Measurements from ENCODE around the gene STAC2. TPM values are rescaled to one million over a fixed set of nuclear protein-coding genes. Genes with fewer than 3 reads are reported as not detected.
A peak's percentile ranks its signal among the peaks of the same experiment; 100 is the strongest.

STAC2 gene
- polyA plus RNA-seq, 3 donors = not detected

GRCh38 chr17:39171933-39172332 lies 53.8 kb downstream of the STAC2 start:
- H3K4me3 Mint-ChIP-seq = no peak overlapping the region
- peaks cover 0 to 7% (median 3%) of the 10 kb centered on the region in 7 donors for H3K9me3 Mint-ChIP-seq
- peak overlapping the region in 1 of 7 donors; percentile 35 for H3K27ac Mint-ChIP-seq
- intact Hi-C loops (cut with micrococcal nuclease) = no loop called here
- H3K36me3 Mint-ChIP-seq = peaks cover 8 to 10% of the 10 kb centered on the region in 2 donors
- peaks cover 53% of the 10 kb centered on the region for H3K4me1 Mint-ChIP-seq
- H3K9me3 ChIP-seq (replicated peaks in 1 of 2; ENCODE audit: control insufficient read depth in 1 of 2, insufficient read depth in 1 of 2, low read length in 2 of 2) = no peaks in the 10 kb centered on the region
- no peak for TF ChIP-seq CTCF (IDR thresholded peaks at IDR 0.05)
- no peak overlapping the region for H3K4me2 ChIP-seq (replicated peaks; ENCODE audit: extremely low read depth, low read length, poor library complexity, severe bottlenecking)
- H3K79me2 ChIP-seq (ENCODE audit: insufficient read depth, low read length) = no peaks in the 10 kb centered on the region
- H3K27me3 ChIP-seq (ENCODE audit: control insufficient read depth in 2 of 2, insufficient read depth in 2 of 2, low read length in 2 of 2) = no peaks in the 10 kb centered on the region
- peaks cover under 1 to 5% of the 10 kb centered on the region in 2 donors for H3K36me3 ChIP-seq (replicated peaks in 1 of 2; ENCODE audit: control insufficient read depth in 1 of 2, insufficient read depth in 2 of 2, low read length in 2 of 2)
- 96% methylated on average over 5 of the region's 5 CpGs for WGBS (ENCODE audit: insufficient coverage)
- H3K9ac ChIP-seq (ENCODE audit: insufficient read depth, low read length, poor library complexity, severe bottlenecking) = no peak overlapping the region
- peaks cover 36 to 49% of the 10 kb centered on the region in 2 donors for H3K4me1 ChIP-seq (ENCODE audit: control insufficient read depth in 1 of 2, insufficient read depth in 2 of 2, low read length in 2 of 2)
- H4K20me1 ChIP-seq (ENCODE audit: insufficient read depth, low read length) = no peaks in the 10 kb centered on the region
- H3K27me3 Mint-ChIP-seq (ENCODE audit: low read depth in 3 of 3) = peaks cover 2 to 8% (median 6%) of the 10 kb centered on the region in 3 donors
- no peak overlapping the region for H3K27ac ChIP-seq (ENCODE audit: low read depth in 1 of 2, low read length in 2 of 2)
- no peak overlapping the region for H2AFZ ChIP-seq (ENCODE audit: insufficient read depth, low read depth, low read length, poor library complexity, severe bottlenecking)
- no peak for DNase-seq
- H3K4me3 ChIP-seq (replicated peaks in 1 of 3; ENCODE audit: low read depth in 2 of 3, low read length in 3 of 3) = no peak overlapping the region

GRCh38 chr17:39170558-39170957 lies 55.2 kb downstream of the STAC2 start:
- intact Hi-C loops (cut with micrococcal nuclease) = no loop called here
- H3K36me3 Mint-ChIP-seq = no peaks in the 10 kb centered on the region
- no peak for DNase-seq
- Histone ChIP-seq H2AFZ (ENCODE audit: insufficient read depth, low read depth, low read length, poor library complexity, severe bottlenecking) (no peak overlapping the region), H3K9ac (ENCODE audit: insufficient read depth, low read length, poor library complexity, severe bottlenecking) (no peak overlapping the region), H3K4me3 (replicated peaks in 1 of 3; ENCODE audit: low read depth in 2 of 3, low read length in 3 of 3) (no peak overlapping the region), H3K27me3 (ENCODE audit: control insufficient read depth in 2 of 2, insufficient read depth in 2 of 2, low read length in 2 of 2) (no peaks in the 10 kb centered on the region), H3K27ac (ENCODE audit: low read depth in 1 of 2, low read length in 2 of 2) (no peak overlapping the region), H4K20me1 (ENCODE audit: insufficient read depth, low read length) (no peaks in the 10 kb centered on the region), H3K79me2 (ENCODE audit: insufficient read depth, low read length) (peaks cover 7% of the 10 kb centered on the region), H3K9me3 (replicated peaks in 1 of 2; ENCODE audit: control insufficient read depth in 1 of 2, insufficient read depth in 1 of 2, low read length in 2 of 2) (no peaks in the 10 kb centered on the region), H3K4me2 (replicated peaks; ENCODE audit: extremely low read depth, low read length, poor library complexity, severe bottlenecking) (no peak overlapping the region), H3K36me3 (replicated peaks in 1 of 2; ENCODE audit: control insufficient read depth in 1 of 2, insufficient read depth in 2 of 2, low read length in 2 of 2) (no peaks in the 10 kb centered on the region), H3K4me1 (ENCODE audit: control insufficient read depth in 1 of 2, insufficient read depth in 2 of 2, low read length in 2 of 2) (peaks cover 47 to 55% of the 10 kb centered on the region in 2 donors)
- H3K9me3 Mint-ChIP-seq = peaks cover 0 to 7% (median 3%) of the 10 kb centered on the region in 7 donors
- peaks cover 56% of the 10 kb centered on the region for H3K4me1 Mint-ChIP-seq
- TF ChIP-seq CTCF (IDR thresholded peaks at IDR 0.05) = no peak
- H3K27ac Mint-ChIP-seq = peak overlapping the region in 1 of 7 donors; percentile 52
- WGBS (ENCODE audit: insufficient coverage) = 69% methylated on average over 2 of the region's 6 CpGs
- no peak overlapping the region for H3K4me3 Mint-ChIP-seq
- peaks cover 2 to 7% (median 6%) of the 10 kb centered on the region in 3 donors for H3K27me3 Mint-ChIP-seq (ENCODE audit: low read depth in 3 of 3)

All from CD14-positive monocyte (primary cell).